Hypothalamus (tissue), 51 donors: ENCODE data around the gene SMARCAD1.

ENCODE experiments used
- DNase-seq, 51 donors: peaks; one replicate each; lab custom pipeline; 2025; lab: John Stamatoyannopoulos, UW

SMARCAD1 gene

GRCh38 chr4:94228493-94229216, 21.0 kb downstream of the SMARCAD1 start:
- no peak for DNase-seq

GRCh38 chr4:94232519-94232918, 24.9 kb downstream of the SMARCAD1 start:
- DNase-seq, result no peak

GRCh38 chr4:94235825-94236224, 28.2 kb downstream of the SMARCAD1 start:
- no peak for DNase-seq

- DNase-seq, result no peak
Measured at GRCh38 chr4:94237271-94237670, 29.6 kb downstream of the SMARCAD1 start.

GRCh38 chr4:94238160-94238559, 30.5 kb downstream of the SMARCAD1 start:
- DNase-seq, result no peak

GRCh38 chr4:94240384-94240783, 32.7 kb downstream of the SMARCAD1 start:
- no peak for DNase-seq

- no peak for DNase-seq
Measured at GRCh38 chr4:94244087-94244828, 36.6 kb downstream of the SMARCAD1 start.

GRCh38 chr4:94244829-94245185, 37.1 kb downstream of the SMARCAD1 start:
- no peak for DNase-seq

GRCh38 chr4:94251094-94251493, 43.4 kb downstream of the SMARCAD1 start:
- no peak for DNase-seq

GRCh38 chr4:94253036-94253435, 45.4 kb downstream of the SMARCAD1 start:
- no peak for DNase-seq

GRCh38 chr4:94256144-94256783, 48.6 kb downstream of the SMARCAD1 start:
- DNase-seq, result no peak

- DNase-seq, result no peak
Measured at GRCh38 chr4:94256828-94257227, 49.2 kb downstream of the SMARCAD1 start.

- no peak for DNase-seq
Measured at GRCh38 chr4:94262163-94263016, 54.7 kb downstream of the SMARCAD1 start.

GRCh38 chr4:94267037-94267436, 59.4 kb downstream of the SMARCAD1 start:
- no peak for DNase-seq

GRCh38 chr4:94271248-94271647, 63.6 kb downstream of the SMARCAD1 start:
- DNase-seq, result no peak

- no peak for DNase-seq
Measured at GRCh38 chr4:94274912-94275311, 67.2 kb downstream of the SMARCAD1 start.

- no peak for DNase-seq
Measured at GRCh38 chr4:94276204-94276603, 68.5 kb downstream of the SMARCAD1 start.

GRCh38 chr4:94277534-94277933, 69.9 kb downstream of the SMARCAD1 start:
- DNase-seq, result no peak

GRCh38 chr4:94278781-94279180, 71.1 kb downstream of the SMARCAD1 start:
- DNase-seq, result no peak

- DNase-seq, result no peak
Measured at GRCh38 chr4:94284889-94285288, 77.2 kb downstream of the SMARCAD1 start.

- DNase-seq, result no peak
Measured at GRCh38 chr4:94285666-94286065, 78.0 kb downstream of the SMARCAD1 start.
